ENCODE data around the gene IFNA2. TPM values are rescaled to one million over a fixed set of nuclear protein-coding genes. Genes with fewer than 3 reads are reported as not detected.
A peak's percentile ranks its signal among the peaks of the same experiment; 100 is the strongest.

The IFNA2 gene
- total RNA-seq, 2 donors from 2014 or later = not detected

GRCh38 chr9:21357479-21358460 lies 27.4 kb downstream of the IFNA2 start:
- Mint-ChIP-seq H3K36me3 (ENCODE audit: low read depth) (no peaks in the 10 kb centered on the region), H3K27ac (no peak overlapping the region), H3K4me1 (no peaks in the 10 kb centered on the region), H3K27me3 (ENCODE audit: insufficient read depth) (peaks cover 1% of the 10 kb centered on the region), H3K9me3 (peaks cover 6% of the 10 kb centered on the region), H3K4me3 (no peak overlapping the region)
- Histone ChIP-seq H3K4me1 (ENCODE audit: control insufficient read depth, insufficient read depth, low read length) (no peaks in the 10 kb centered on the region), H3K27ac (ENCODE audit: low read depth, low read length) (peak overlapping the region; percentile 47), H3K9ac (ENCODE audit: extremely low read depth, low read length, poor library complexity, severe bottlenecking) (no peak overlapping the region), H3K9me3 (ENCODE audit: control insufficient read depth, low read length) (no peaks in the 10 kb centered on the region), H3K36me3 (ENCODE audit: control insufficient read depth, insufficient read depth, low read length) (no peaks in the 10 kb centered on the region), H3K27me3 (ENCODE audit: control insufficient read depth, insufficient read depth, low read length, poor library complexity, severe bottlenecking) (no peaks in the 10 kb centered on the region), H3K4me3 (ENCODE audit: low read length) (no peak overlapping the region)
- WGBS, 2 experiments (ENCODE audit: insufficient coverage in 1 of 2, insufficient read length in 1 of 2) = 90 to 91% methylated on average over 4 to 7 of the region's 7 CpGs
- DNase-seq = no peak
- no peak for TF ChIP-seq CTCF (conservative IDR thresholded peaks at IDR 0.05)

- Histone ChIP-seq H3K4me3 (ENCODE audit: low read length) (no peak within 1 kb of the TSS), H3K9ac (ENCODE audit: extremely low read depth, low read length, poor library complexity, severe bottlenecking) (no peak within 1 kb of the TSS), H3K27ac (ENCODE audit: low read depth, low read length) (no peak within 1 kb of the TSS), H3K4me1 (ENCODE audit: control insufficient read depth, insufficient read depth, low read length) (no peaks in the 10 kb centered on the region), H3K36me3 (ENCODE audit: control insufficient read depth, insufficient read depth, low read length) (no peaks in the 10 kb centered on the region), H3K27me3 (ENCODE audit: control insufficient read depth, insufficient read depth, low read length, poor library complexity, severe bottlenecking) (peaks cover 11% of the 10 kb centered on the region), H3K9me3 (ENCODE audit: control insufficient read depth, low read length) (no peaks in the 10 kb centered on the region)
- Mint-ChIP-seq H3K27ac (no peak within 1 kb of the TSS), H3K36me3 (ENCODE audit: low read depth) (no peaks in the 10 kb centered on the region), H3K4me1 (no peaks in the 10 kb centered on the region), H3K9me3 (peaks cover 6% of the 10 kb centered on the region), H3K27me3 (ENCODE audit: insufficient read depth) (peaks cover 16% of the 10 kb centered on the region), H3K4me3 (no peak within 1 kb of the TSS)
- 100% methylated on average over 1 of the region's 1 CpG; no CpG with 5 or more reads in 1 of the 2 experiments for WGBS, 2 experiments (ENCODE audit: insufficient coverage in 1 of 2, insufficient read length in 1 of 2)
- no peak for TF ChIP-seq CTCF (conservative IDR thresholded peaks at IDR 0.05)
- DNase-seq = no peak
Observed at GRCh38 chr9:21350787-21351186, 34.4 kb downstream of the IFNA2 start, which contains the start of gene IFNA6. Gene IFNA6 (minus strand): TSS chr9:21350887. CDS start chr9:21350887, 0 bp downstream.

DNA sequence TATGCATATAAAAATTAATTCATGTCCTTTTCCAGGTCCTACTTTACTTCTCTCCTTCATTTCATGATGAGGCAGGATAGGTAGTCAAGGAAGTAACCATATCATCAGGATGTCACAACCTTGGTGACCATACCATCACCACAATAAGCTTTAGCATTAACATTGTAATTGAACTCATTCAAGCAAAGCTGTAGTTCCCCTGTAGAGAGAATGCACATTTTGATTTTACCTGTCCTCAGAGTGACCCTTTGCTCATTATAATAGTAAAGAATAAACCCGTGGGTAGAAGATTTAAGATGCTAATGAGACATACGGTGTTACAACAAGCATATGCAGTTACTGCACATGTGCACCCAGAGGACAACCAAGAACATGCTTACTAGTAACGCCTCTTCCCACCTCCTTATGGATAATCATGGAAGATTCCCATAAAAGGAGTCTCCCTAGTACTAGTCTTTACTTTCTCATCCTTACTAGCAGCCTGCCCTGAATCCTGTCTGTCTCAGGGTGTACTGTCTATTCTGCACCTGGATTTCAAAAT lies 36.7 kb downstream of the IFNA2 start:
- Mint-ChIP-seq H3K27ac (no peak overlapping the region), H3K9me3 (peaks cover 10% of the 10 kb centered on the region), H3K36me3 (ENCODE audit: low read depth) (no peaks in the 10 kb centered on the region), H3K27me3 (ENCODE audit: insufficient read depth) (peaks cover 25% of the 10 kb centered on the region), H3K4me1 (peaks cover 6% of the 10 kb centered on the region), H3K4me3 (no peak overlapping the region)
- H3K36me3 ChIP-seq (ENCODE audit: control insufficient read depth, insufficient read depth, low read length) = no peaks in the 10 kb centered on the region
- H3K9ac ChIP-seq (ENCODE audit: extremely low read depth, low read length, poor library complexity, severe bottlenecking) = no peak overlapping the region
- H3K27ac ChIP-seq (ENCODE audit: low read depth, low read length) = no peak overlapping the region
- H3K4me1 ChIP-seq (ENCODE audit: control insufficient read depth, insufficient read depth, low read length) = no peaks in the 10 kb centered on the region
- H3K4me3 ChIP-seq (ENCODE audit: low read length) = no peak overlapping the region
- peaks cover 11% of the 10 kb centered on the region for H3K27me3 ChIP-seq (ENCODE audit: control insufficient read depth, insufficient read depth, low read length, poor library complexity, severe bottlenecking)
- no peak for DNase-seq
- H3K9me3 ChIP-seq (ENCODE audit: control insufficient read depth, low read length) = peaks cover 7% of the 10 kb centered on the region
- TF ChIP-seq CTCF (conservative IDR thresholded peaks at IDR 0.05) = no peak
- 72 to 78% methylated on average over 3 of the region's 3 CpGs for WGBS, 2 experiments (ENCODE audit: insufficient coverage in 1 of 2, insufficient read length in 1 of 2)
